Stomach (tissue), 4 donors: ENCODE measurements around the gene HECTD2.

Experiments used
- CTCF ChIP-seq, 7 experiments: fragments of 450-650 bp in 4 of 7; fragments of 200-600 bp in 3 of 7; sonication (generic) in 3 of 7; IDR thresholded peaks; one replicate each; pipeline ENCODE4 v1.5.1; 2016 to 2019; ENCODE audit warnings: antibody characterized with exemption in 7 of 7, control low read depth in 2 of 7, mild to moderate bottlenecking in 1 of 7
- POLR2AphosphoS5 ChIP-seq, 3 donors: sonication (generic); formaldehyde crosslinking; IDR thresholded peaks; one replicate each; pipeline ENCODE4 v1.6.1; 2016; ENCODE audit warnings: antibody characterized with exemption in 3 of 3

DNA sequence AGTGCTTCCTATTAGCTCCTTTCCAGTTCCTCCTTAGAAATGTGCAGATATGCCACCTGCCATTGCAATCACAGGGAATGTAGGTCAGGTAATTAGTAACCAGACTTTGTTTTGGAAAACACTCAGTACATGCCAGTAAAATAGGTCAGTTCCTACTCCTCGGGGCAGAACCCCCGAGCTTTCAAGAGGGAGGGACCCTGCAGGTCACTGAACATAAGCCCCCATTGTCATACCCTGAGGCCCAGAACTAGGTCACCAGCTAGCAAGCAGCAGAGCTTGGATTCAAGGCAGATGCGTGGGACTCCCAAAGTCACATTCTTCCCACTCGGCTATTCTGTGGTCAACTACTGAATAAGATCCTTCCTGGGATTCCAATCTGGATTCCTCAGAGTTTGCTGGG, 117.9 kb downstream of the HECTD2 start:
- TF ChIP-seq CTCF (IDR thresholded peaks at IDR 0.05) (no peak), POLR2AphosphoS5 (IDR thresholded peaks at IDR 0.05) (peak in 2 of 3 donors; percentile 28 to 32)
